ENCODE data around the gene COPB1. TPM values are rescaled to one million over a fixed set of nuclear protein-coding genes. Genes with fewer than 3 reads are reported as not detected.
A peak's percentile ranks its signal among the peaks of the same experiment; 100 is the strongest.

The COPB1 gene
- total and polyA plus RNA-seq, 4 experiments from 2014 or later = 79.8 to 94.0 (median 87.8) TPM

DNA sequence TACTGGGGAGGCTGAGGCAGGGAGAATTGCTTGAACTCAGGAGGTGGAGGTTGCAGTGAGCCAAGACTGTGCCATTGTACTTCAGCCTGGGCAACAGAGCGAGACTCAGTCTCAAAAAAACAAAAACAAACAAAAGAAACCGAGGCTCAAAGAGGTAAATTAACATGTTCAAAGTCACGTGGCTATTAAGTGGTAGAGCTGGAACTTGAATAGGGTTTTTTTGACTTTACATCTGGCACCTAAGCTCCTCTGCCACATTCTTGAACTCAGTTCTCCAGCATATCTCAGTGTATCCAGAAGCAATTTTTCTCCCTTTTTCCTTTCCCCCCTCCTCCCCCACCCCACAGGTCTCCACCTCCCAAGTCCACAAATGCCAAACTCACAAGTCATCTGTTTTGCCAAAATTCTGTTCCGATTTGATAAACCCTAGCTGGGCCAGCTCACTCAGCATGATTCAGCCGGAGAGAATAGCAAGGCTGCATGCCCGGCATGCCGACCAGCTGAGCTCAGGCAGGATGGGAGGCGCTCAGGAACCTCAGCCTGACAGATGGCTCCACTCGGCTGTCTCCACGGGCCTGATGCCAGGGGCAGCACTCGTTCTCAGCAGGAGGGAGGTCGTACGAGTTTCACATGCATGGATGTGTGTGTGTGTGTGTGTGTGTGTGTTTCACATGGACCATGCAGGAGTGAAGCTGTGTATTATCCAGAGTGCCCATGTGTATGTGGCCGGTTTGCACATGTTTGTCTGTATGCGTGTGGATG lies 77.4 kb downstream of the COPB1 start:
- no peak overlapping the region for H3K27ac ChIP-seq (ENCODE audit: low read depth, low read length)
- peak overlapping the region in 1 of 7 donors; percentile 26 for H3K27ac Mint-ChIP-seq
- POLR2A ChIA-PET (ENCODE audit: partially characterized antibody) = no interaction called here

DNA sequence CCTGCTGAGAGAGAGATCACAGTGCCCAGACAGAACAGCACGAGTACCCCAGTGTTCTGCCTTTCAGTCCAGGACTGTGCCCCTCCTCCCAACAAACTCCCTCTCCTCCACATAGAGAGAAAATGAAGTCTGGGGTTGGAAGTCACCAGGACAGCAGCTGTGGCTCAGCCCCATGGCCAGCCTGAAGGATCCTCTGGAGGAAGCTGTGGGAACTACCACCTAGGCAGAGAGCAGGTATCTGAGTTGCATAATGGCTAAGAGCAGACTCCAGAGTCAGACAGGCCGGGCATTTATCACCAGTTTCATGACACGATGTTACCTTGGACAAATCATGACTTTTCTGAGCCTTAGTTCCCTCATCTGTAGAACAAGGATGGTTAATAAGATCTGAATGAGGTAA lies 79.4 kb downstream of the COPB1 start:
- Histone ChIP-seq H3K27ac (ENCODE audit: low read depth, low read length) (no peak overlapping the region), H3K4me1 (ENCODE audit: insufficient read depth, low read length) (peaks cover 18% of the 10 kb centered on the region), H3K4me3 (ENCODE audit: low read length in 2 of 2) (no peak overlapping the region), H3K27me3 (ENCODE audit: insufficient read depth, low read length) (no peaks in the 10 kb centered on the region), H3K36me3 (ENCODE audit: insufficient read depth, low read length) (no peaks in the 10 kb centered on the region), H3K9me3 (ENCODE audit: control insufficient read depth in 1 of 2, low read length in 2 of 2) (no peaks in the 10 kb centered on the region)
- Mint-ChIP-seq H3K9me3 (no peaks in the 10 kb centered on the region), H3K4me3 (no peak overlapping the region), H3K27ac (peak overlapping the region in 1 of 7 donors; percentile 79), H3K36me3 (no peaks in the 10 kb centered on the region), H3K27me3 (no peaks in the 10 kb centered on the region), H3K4me1 (peaks cover 9 to 22% (median 10%) of the 10 kb centered on the region in 4 donors)
- CTCF ChIA-PET (ENCODE audit: partially characterized antibody) = no interaction called here
- intact Hi-C loops (cut with micrococcal nuclease) = no loop called here
- no peak for DNase-seq
- POLR2A ChIA-PET (ENCODE audit: partially characterized antibody) = no interaction called here

More for the DNA sequence above, 77.4 kb downstream of the COPB1 start:
- Histone ChIP-seq H3K9me3 (ENCODE audit: control insufficient read depth in 1 of 2, low read length in 2 of 2) (no peaks in the 10 kb centered on the region), H3K4me3 (ENCODE audit: low read length in 2 of 2) (no peak overlapping the region), H3K36me3 (ENCODE audit: insufficient read depth, low read length) (no peaks in the 10 kb centered on the region), H3K4me1 (ENCODE audit: insufficient read depth, low read length) (no peaks in the 10 kb centered on the region), H3K27me3 (ENCODE audit: insufficient read depth, low read length) (no peaks in the 10 kb centered on the region)
- peaks cover 0 to 6% (median 4%) of the 10 kb centered on the region in 4 donors for H3K4me1 Mint-ChIP-seq
- H3K4me3 Mint-ChIP-seq = no peak overlapping the region
- H3K27me3 Mint-ChIP-seq = no peaks in the 10 kb centered on the region
- CTCF ChIA-PET (ENCODE audit: partially characterized antibody) = interaction anchor here (1.3 to 1.4 kb wide), 2 partner anchors 114 to 122 kb away, joined by 3 read pairs; no protein-coding TSS in a partner anchor
- no peak for DNase-seq
- no peaks in the 10 kb centered on the region for H3K9me3 Mint-ChIP-seq
- intact Hi-C loops (cut with micrococcal nuclease) = no loop called here
- peaks cover 0 to 8% of the 10 kb centered on the region in 2 donors for H3K36me3 Mint-ChIP-seq

- Mint-ChIP-seq H3K4me3 (no peak overlapping the region), H3K27me3 (no peaks in the 10 kb centered on the region), H3K4me1 (peaks cover 19 to 33% (median 20%) of the 10 kb centered on the region in 4 donors), H3K27ac (no peak overlapping the region), H3K9me3 (no peaks in the 10 kb centered on the region), H3K36me3 (no peaks in the 10 kb centered on the region)
- POLR2A ChIA-PET (ENCODE audit: partially characterized antibody) = no interaction called here
- no peak for DNase-seq
- Histone ChIP-seq H3K9me3 (ENCODE audit: control insufficient read depth in 1 of 2, low read length in 2 of 2) (no peaks in the 10 kb centered on the region), H3K36me3 (ENCODE audit: insufficient read depth, low read length) (no peaks in the 10 kb centered on the region), H3K4me3 (ENCODE audit: low read length in 2 of 2) (no peak overlapping the region), H3K27ac (ENCODE audit: low read depth, low read length) (no peak overlapping the region), H3K27me3 (ENCODE audit: insufficient read depth, low read length) (no peaks in the 10 kb centered on the region), H3K4me1 (ENCODE audit: insufficient read depth, low read length) (peaks cover 29% of the 10 kb centered on the region)
- CTCF ChIA-PET (ENCODE audit: partially characterized antibody) = interaction anchor here (0.8 to 2.6 kb wide), 7 partner anchors 17 to 646 kb away, joined by 3 to 10 read pairs (median 6); no protein-coding TSS in a partner anchor
- intact Hi-C loops (cut with micrococcal nuclease) = no loop called here
Measured at GRCh38 chr11:14418801-14419417, 80.7 kb downstream of the COPB1 start.

- no peaks in the 10 kb centered on the region for H3K36me3 ChIP-seq (ENCODE audit: insufficient read depth, low read length)
- Mint-ChIP-seq H3K36me3 (no peaks in the 10 kb centered on the region), H3K27me3 (no peaks in the 10 kb centered on the region), H3K9me3 (no peaks in the 10 kb centered on the region), H3K27ac (peak overlapping the region in 1 of 7 donors; percentile 9), H3K4me3 (no peak overlapping the region), H3K4me1 (peaks cover 19 to 33% (median 24%) of the 10 kb centered on the region in 4 donors)
- POLR2A ChIA-PET (ENCODE audit: partially characterized antibody) = interaction anchor here (1.7 kb wide), 1 partner anchor 117 kb away, joined by 3 read pairs; no protein-coding TSS in a partner anchor
- no peaks in the 10 kb centered on the region for H3K27me3 ChIP-seq (ENCODE audit: insufficient read depth, low read length)
- CTCF ChIA-PET (ENCODE audit: partially characterized antibody) = interaction anchor here (1.5 to 2.6 kb wide), 3 partner anchors 110 to 117 kb away, joined by 6 to 10 read pairs (median 7); no protein-coding TSS in a partner anchor
- H3K27ac ChIP-seq (ENCODE audit: low read depth, low read length) = no peak overlapping the region
- peaks cover 34% of the 10 kb centered on the region for H3K4me1 ChIP-seq (ENCODE audit: insufficient read depth, low read length)
- H3K4me3 ChIP-seq (ENCODE audit: low read length in 2 of 2) = no peak overlapping the region
- H3K9me3 ChIP-seq (ENCODE audit: control insufficient read depth in 1 of 2, low read length in 2 of 2) = no peaks in the 10 kb centered on the region
- DNase-seq = no peak
- intact Hi-C loops (cut with micrococcal nuclease) = no loop called here
Measured at GRCh38 chr11:14417617-14418374, 81.8 kb downstream of the COPB1 start.

DNA sequence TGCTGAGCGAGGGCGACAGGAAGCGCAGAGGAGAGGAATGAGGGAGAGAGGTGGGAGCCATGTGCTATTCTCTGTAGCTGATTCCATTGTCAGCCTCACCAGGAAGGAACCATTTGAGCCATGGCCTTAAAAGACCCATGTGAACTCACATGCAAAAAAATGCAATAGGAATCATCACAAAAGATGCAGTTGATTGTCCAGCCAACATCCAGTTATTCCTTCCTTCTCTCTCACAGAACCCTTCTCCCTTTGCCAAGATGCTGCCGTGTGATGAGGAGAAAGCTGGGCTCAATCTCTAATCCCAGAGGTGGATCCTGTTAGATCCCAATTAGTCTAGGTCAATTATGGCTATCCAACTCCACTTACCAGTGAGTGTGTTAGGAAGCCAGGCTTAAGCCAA lies 82.4 kb downstream of the COPB1 start:
- H3K36me3 Mint-ChIP-seq = no peaks in the 10 kb centered on the region
- ChIA-PET POLR2A (ENCODE audit: partially characterized antibody) (interaction anchor here (1.7 kb wide), 1 partner anchor 117 kb away, joined by 3 read pairs; no protein-coding TSS in a partner anchor), CTCF (ENCODE audit: partially characterized antibody) (interaction anchor here (2.6 kb wide), 1 partner anchor 116 kb away, joined by 10 read pairs; no protein-coding TSS in a partner anchor)
- H3K4me1 Mint-ChIP-seq = peaks cover 19 to 37% (median 24%) of the 10 kb centered on the region in 4 donors
- intact Hi-C loops (cut with micrococcal nuclease) = no loop called here
- no peaks in the 10 kb centered on the region for H3K9me3 Mint-ChIP-seq
- H3K9me3 ChIP-seq (ENCODE audit: control insufficient read depth in 1 of 2, low read length in 2 of 2) = no peaks in the 10 kb centered on the region
- H3K27me3 Mint-ChIP-seq = no peaks in the 10 kb centered on the region
- H3K4me3 Mint-ChIP-seq = no peak overlapping the region
- DNase-seq = no peak
- no peaks in the 10 kb centered on the region for H3K36me3 ChIP-seq (ENCODE audit: insufficient read depth, low read length)
- H3K27ac Mint-ChIP-seq = peak overlapping the region in 2 of 7 donors; percentile 9 to 79
- peaks cover 34% of the 10 kb centered on the region for H3K4me1 ChIP-seq (ENCODE audit: insufficient read depth, low read length)
- H3K27me3 ChIP-seq (ENCODE audit: insufficient read depth, low read length) = no peaks in the 10 kb centered on the region
- H3K4me3 ChIP-seq (ENCODE audit: low read length in 2 of 2) = no peak overlapping the region
- H3K27ac ChIP-seq (ENCODE audit: low read depth, low read length) = no peak overlapping the region

GRCh38 chr11:14414470-14415461 lies 84.8 kb downstream of the COPB1 start:
- Histone ChIP-seq H3K4me1 (ENCODE audit: insufficient read depth, low read length) (peaks cover 38% of the 10 kb centered on the region), H3K4me3 (ENCODE audit: low read length in 2 of 2) (no peak overlapping the region), H3K27me3 (ENCODE audit: insufficient read depth, low read length) (no peaks in the 10 kb centered on the region), H3K36me3 (ENCODE audit: insufficient read depth, low read length) (no peaks in the 10 kb centered on the region), H3K27ac (ENCODE audit: low read depth, low read length) (no peak overlapping the region), H3K9me3 (ENCODE audit: control insufficient read depth in 1 of 2, low read length in 2 of 2) (no peaks in the 10 kb centered on the region)
- H3K36me3 Mint-ChIP-seq = no peaks in the 10 kb centered on the region
- H3K27me3 Mint-ChIP-seq = no peaks in the 10 kb centered on the region
- DNase-seq = peak; percentile 50 to 89 (median 65)
- H3K9me3 Mint-ChIP-seq = no peaks in the 10 kb centered on the region
- intact Hi-C loops (cut with micrococcal nuclease) = no loop called here
- ChIA-PET POLR2A (ENCODE audit: partially characterized antibody) (no interaction called here), CTCF (ENCODE audit: partially characterized antibody) (no interaction called here)
- H3K27ac Mint-ChIP-seq = peak overlapping the region; percentile 55 to 85 (median 79)
- H3K4me3 Mint-ChIP-seq = peak overlapping the region in 7 of 8 donors; percentile 10 to 82 (median 59)
- H3K4me1 Mint-ChIP-seq = peaks cover 22 to 50% (median 29%) of the 10 kb centered on the region in 4 donors
